Fibroblast of skin of right quadriceps (primary cell): ENCODE results near the gene CHST8.
"Not testable (repeated sequence)": the region's sequence is repeated elsewhere in the genome, so short reads cannot be mapped to it uniquely, and the experiment has no call there.

Experiments
- DNase-seq: peaks from one replicate; pipeline ENCODE4 v3.0.0-alpha.2; 2013

CHST8 gene

GRCh38 chr19:33818411-33818810 is 196.7 kb downstream of the CHST8 start:
- no peak for DNase-seq

- not testable (repeated sequence) for DNase-seq
These were observed 197.3 kb downstream of the CHST8 start for GRCh38 chr19:33819078-33819477.

GRCh38 chr19:33819506-33819879 is 197.7 kb downstream of the CHST8 start:
- DNase-seq, result no peak

DNA sequence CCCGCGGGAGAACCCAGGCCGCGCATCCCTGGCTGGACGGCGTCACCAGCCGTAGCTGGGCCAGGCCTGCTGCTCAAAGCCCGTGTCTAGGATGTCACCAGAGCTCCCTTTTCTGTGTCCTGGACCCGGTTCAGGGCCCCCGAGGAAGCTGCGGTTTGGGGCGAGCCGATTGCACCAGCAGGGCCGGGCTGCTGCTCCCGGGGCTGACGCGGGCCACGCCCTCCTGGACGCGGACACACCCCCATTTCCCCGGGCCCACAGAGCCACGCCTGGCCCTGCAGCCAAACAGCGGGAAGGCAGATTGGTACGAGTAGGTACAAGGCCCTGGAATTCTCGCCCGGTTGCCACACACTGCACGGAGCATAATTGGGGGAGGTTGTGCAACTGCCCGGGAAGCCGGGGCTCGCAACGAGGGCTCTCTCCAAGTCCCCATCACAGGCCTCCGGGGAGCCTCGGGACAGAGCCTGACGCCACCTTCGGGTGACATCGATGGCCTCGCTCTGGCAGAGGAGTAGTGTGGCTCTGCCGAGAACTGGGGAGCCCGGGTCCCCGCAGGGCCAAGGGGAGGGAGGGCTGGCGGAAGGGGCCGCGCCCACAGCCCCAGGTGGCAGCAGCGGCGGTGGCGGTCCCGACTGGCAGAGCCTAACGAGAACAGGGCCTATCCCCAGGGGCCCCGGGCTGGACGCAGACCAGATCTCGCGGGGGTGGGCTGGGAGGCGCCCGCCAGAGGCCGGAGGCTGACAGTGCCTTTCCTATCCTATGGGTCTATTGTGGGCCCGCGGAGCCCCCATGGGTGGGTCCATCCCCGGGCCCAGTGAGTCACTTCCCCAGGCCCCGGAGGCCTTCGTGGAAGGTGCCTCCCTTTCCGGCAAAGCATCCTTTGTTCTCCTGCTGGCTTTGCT is 198.4 kb downstream of the CHST8 start:
- peak; percentile 85 for DNase-seq

DNA sequence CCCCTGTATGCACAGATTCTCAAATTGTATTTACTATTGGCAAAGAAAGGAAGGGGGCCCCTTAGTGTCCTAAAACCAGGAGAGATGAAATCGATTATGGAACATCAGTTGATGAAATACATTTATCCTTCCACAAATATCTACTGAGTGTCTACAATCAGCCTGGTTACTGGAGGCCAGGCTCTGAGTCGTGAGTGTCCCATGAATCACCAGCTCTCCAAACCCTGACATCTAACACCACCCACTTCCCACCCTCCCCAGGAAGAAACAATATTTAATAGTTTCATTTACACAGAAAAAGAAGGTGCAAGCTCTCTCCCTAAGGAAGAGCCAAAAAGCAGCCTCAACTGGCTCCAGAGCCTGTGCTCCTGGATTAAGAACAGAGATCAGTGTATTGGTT is 200.1 kb downstream of the CHST8 start:
- no peak for DNase-seq
